Rectal smooth muscle tissue (tissue), 1 donor: ENCODE results near the gene KAT2B.

Experiments used
- H3K27ac ChIP-seq: one replicate; pipeline ENCODE4 v1.7.0; 2013; ENCODE audit warnings: low read depth, low read length, inconsistent platforms
- H3K27me3 ChIP-seq: one replicate; pipeline ENCODE4 v1.7.0; 2013; ENCODE audit warnings: low read length; ENCODE audit not compliant: control insufficient read depth, insufficient read depth
- H3K36me3 ChIP-seq: one replicate; pipeline ENCODE4 v1.7.0; 2013; ENCODE audit warnings: low read length; ENCODE audit not compliant: control insufficient read depth, insufficient read depth
- H3K4me1 ChIP-seq: one replicate; pipeline ENCODE4 v1.7.0; 2013; ENCODE audit warnings: low read length; ENCODE audit not compliant: control insufficient read depth, insufficient read depth
- H3K4me3 ChIP-seq: one replicate; pipeline ENCODE4 v1.7.0; 2013; ENCODE audit warnings: low read length
- H3K9ac ChIP-seq: one replicate; pipeline ENCODE4 v1.7.0; 2013; ENCODE audit warnings: low read length

KAT2B gene

GRCh38 chr3:20146301-20146700 is 106.1 kb downstream of the KAT2B start:
- Histone ChIP-seq H3K36me3 (no peaks in the 10 kb centered on the region), H3K9ac (no peak overlapping the region), H3K27me3 (no peaks in the 10 kb centered on the region), H3K4me3 (no peak overlapping the region), H3K4me1 (peaks cover 21% of the 10 kb centered on the region), H3K27ac (no peak overlapping the region)

GRCh38 chr3:20147361-20147760 is 107.1 kb downstream of the KAT2B start:
- no peak overlapping the region for H3K4me3 ChIP-seq
- H3K27ac ChIP-seq, result peak overlapping the region; percentile 43
- no peak overlapping the region for H3K9ac ChIP-seq
- H3K27me3 ChIP-seq, result no peaks in the 10 kb centered on the region
- H3K4me1 ChIP-seq, result peaks cover 16% of the 10 kb centered on the region
- H3K36me3 ChIP-seq, result no peaks in the 10 kb centered on the region

GRCh38 chr3:20148466-20148865 is 108.2 kb downstream of the KAT2B start:
- no peak overlapping the region for H3K9ac ChIP-seq
- no peak overlapping the region for H3K4me3 ChIP-seq
- H3K36me3 ChIP-seq, result no peaks in the 10 kb centered on the region
- H3K27ac ChIP-seq, result no peak overlapping the region
- H3K4me1 ChIP-seq, result peaks cover 11% of the 10 kb centered on the region
- H3K27me3 ChIP-seq, result no peaks in the 10 kb centered on the region

GRCh38 chr3:20154078-20154477 is 113.8 kb downstream of the KAT2B start:
- Histone ChIP-seq H3K36me3 (no peaks in the 10 kb centered on the region), H3K9ac (no peak overlapping the region), H3K27me3 (no peaks in the 10 kb centered on the region), H3K4me1 (no peaks in the 10 kb centered on the region), H3K27ac (no peak overlapping the region), H3K4me3 (no peak overlapping the region)

- Histone ChIP-seq H3K36me3 (no peaks in the 10 kb centered on the region), H3K4me1 (no peaks in the 10 kb centered on the region), H3K4me3 (no peak overlapping the region), H3K27me3 (no peaks in the 10 kb centered on the region), H3K27ac (no peak overlapping the region), H3K9ac (no peak overlapping the region)
Measured at GRCh38 chr3:20154928-20155327, 114.7 kb downstream of the KAT2B start.

GRCh38 chr3:20160230-20160629 is 120.0 kb downstream of the KAT2B start:
- H3K27ac ChIP-seq, result no peak overlapping the region
- no peaks in the 10 kb centered on the region for H3K36me3 ChIP-seq
- no peaks in the 10 kb centered on the region for H3K27me3 ChIP-seq
- H3K9ac ChIP-seq, result no peak overlapping the region
- H3K4me3 ChIP-seq, result no peak overlapping the region
- H3K4me1 ChIP-seq, result no peaks in the 10 kb centered on the region

GRCh38 chr3:20161714-20162113 is 121.5 kb downstream of the KAT2B start:
- no peak overlapping the region for H3K9ac ChIP-seq
- H3K4me3 ChIP-seq, result no peak overlapping the region
- no peaks in the 10 kb centered on the region for H3K4me1 ChIP-seq
- H3K36me3 ChIP-seq, result no peaks in the 10 kb centered on the region
- no peak overlapping the region for H3K27ac ChIP-seq
- H3K27me3 ChIP-seq, result no peaks in the 10 kb centered on the region

GRCh38 chr3:20173844-20174410 is 133.7 kb downstream of the KAT2B start:
- Histone ChIP-seq H3K4me1 (no peaks in the 10 kb centered on the region), H3K36me3 (no peaks in the 10 kb centered on the region), H3K27ac (no peak overlapping the region), H3K4me3 (no peak overlapping the region), H3K9ac (no peak overlapping the region), H3K27me3 (no peaks in the 10 kb centered on the region)

GRCh38 chr3:20181276-20181675 is 141.0 kb downstream of the KAT2B start:
- no peak overlapping the region for H3K27ac ChIP-seq
- H3K4me1 ChIP-seq, result peaks cover 3% of the 10 kb centered on the region
- no peaks in the 10 kb centered on the region for H3K36me3 ChIP-seq
- H3K27me3 ChIP-seq, result no peaks in the 10 kb centered on the region
- H3K9ac ChIP-seq, result no peak overlapping the region
- H3K4me3 ChIP-seq, result no peak overlapping the region

- no peak overlapping the region for H3K27ac ChIP-seq
- H3K4me3 ChIP-seq, result no peak overlapping the region
- no peaks in the 10 kb centered on the region for H3K36me3 ChIP-seq
- no peak overlapping the region for H3K9ac ChIP-seq
- H3K27me3 ChIP-seq, result no peaks in the 10 kb centered on the region
- H3K4me1 ChIP-seq, result peaks cover 5% of the 10 kb centered on the region
Measured at GRCh38 chr3:20182206-20182605, 142.0 kb downstream of the KAT2B start.

- Histone ChIP-seq H3K36me3 (no peaks in the 10 kb centered on the region), H3K9ac (no peak overlapping the region), H3K4me1 (peaks cover 6% of the 10 kb centered on the region), H3K4me3 (peak overlapping the region; percentile 96), H3K27ac (no peak overlapping the region), H3K27me3 (no peaks in the 10 kb centered on the region)
Measured at GRCh38 chr3:20185331-20185678, 145.1 kb downstream of the KAT2B start.

GRCh38 chr3:20185679-20186599 is 145.7 kb downstream of the KAT2B start, which contains the start of gene SGO1:
Gene SGO1 (minus strand): TSS chr3:20186206. CDS start chr3:20184027, 2,179 bp downstream.
- peak within 1 kb of the TSS; percentile 96 for H3K4me3 ChIP-seq
- H3K36me3 ChIP-seq, result no peaks in the 10 kb centered on the region
- H3K4me1 ChIP-seq, result peaks cover 6% of the 10 kb centered on the region
- peak within 1 kb of the TSS; percentile 81 for H3K9ac ChIP-seq
- peak within 1 kb of the TSS; percentile 93 for H3K27ac ChIP-seq
- H3K27me3 ChIP-seq, result no peaks in the 10 kb centered on the region

GRCh38 chr3:20186600-20187004 is 146.4 kb downstream of the KAT2B start:
- H3K4me1 ChIP-seq, result peaks cover 6% of the 10 kb centered on the region
- peak overlapping the region; percentile 93 for H3K27ac ChIP-seq
- H3K4me3 ChIP-seq, result peak overlapping the region; percentile 96
- no peaks in the 10 kb centered on the region for H3K36me3 ChIP-seq
- peak overlapping the region; percentile 81 for H3K9ac ChIP-seq
- no peaks in the 10 kb centered on the region for H3K27me3 ChIP-seq
